ENCODE data around the gene MAD1L1.
"Not testable (repeated sequence)": the region's sequence is repeated elsewhere in the genome, so short reads cannot be mapped to it uniquely, and the experiment has no call there.

The MAD1L1 gene

GRCh38 chr7:2170576-2171521, 61.9 kb downstream of the MAD1L1 start:
- DNase-seq, result no peak

- no peak for DNase-seq
These were observed 62.7 kb downstream of the MAD1L1 start for GRCh38 chr7:2169923-2170575.

GRCh38 chr7:2168615-2169311, 64.0 kb downstream of the MAD1L1 start:
- no peak for DNase-seq

GRCh38 chr7:2166625-2167280, 66.0 kb downstream of the MAD1L1 start:
- DNase-seq, result no peak

- no peak for DNase-seq
These were observed 66.8 kb downstream of the MAD1L1 start for GRCh38 chr7:2165610-2166594.

- no peak for DNase-seq
These were observed 67.5 kb downstream of the MAD1L1 start for GRCh38 chr7:2165239-2165609.

GRCh38 chr7:2164646-2165045, 68.1 kb downstream of the MAD1L1 start:
- no peak for DNase-seq

- no peak for DNase-seq
These were observed 68.9 kb downstream of the MAD1L1 start for GRCh38 chr7:2163600-2164555.

GRCh38 chr7:2162959-2163358, 69.8 kb downstream of the MAD1L1 start:
- no peak for DNase-seq

GRCh38 chr7:2162004-2162902, 70.5 kb downstream of the MAD1L1 start:
- DNase-seq, result not testable (repeated sequence)

- no peak for DNase-seq
These were observed 73.6 kb downstream of the MAD1L1 start for GRCh38 chr7:2159176-2159520.

GRCh38 chr7:2158331-2159175, 74.2 kb downstream of the MAD1L1 start:
- DNase-seq, result no peak

GRCh38 chr7:2157473-2158279, 75.1 kb downstream of the MAD1L1 start:
- no peak for DNase-seq

GRCh38 chr7:2156756-2157472, 75.8 kb downstream of the MAD1L1 start:
- no peak for DNase-seq

- DNase-seq, result no peak
These were observed 77.9 kb downstream of the MAD1L1 start for GRCh38 chr7:2154831-2155230.

- no peak for DNase-seq
These were observed 78.6 kb downstream of the MAD1L1 start for GRCh38 chr7:2154121-2154520.

GRCh38 chr7:2152646-2153045, 80.1 kb downstream of the MAD1L1 start:
- no peak for DNase-seq

Measured in CD4-positive, alpha-beta T cell treated with Interleukin-4 for 1 hour (primary cell).